Ishikawa (cell line): ENCODE data around the gene CFAP45.

ENCODE experiments used
- CEBPB ChIP-seq: IDR thresholded peaks from 2 replicates; pipeline ENCODE4 v1.6.1; 2012
- CREB1 ChIP-seq: IDR thresholded peaks from 2 replicates; pipeline ENCODE4 v1.6.1; 2012; ENCODE audit warnings: low read depth
- EGR1 ChIP-seq: IDR thresholded peaks from 2 replicates; pipeline ENCODE4 v1.6.1; 2012
- EP300 ChIP-seq: IDR thresholded peaks from 2 replicates; pipeline ENCODE4 v1.6.1; 2012; ENCODE audit warnings: borderline replicate concordance
- FOXM1 ChIP-seq: IDR thresholded peaks from 2 replicates; pipeline ENCODE4 v1.6.1; 2012; ENCODE audit warnings: low read depth, borderline replicate concordance
- MAX ChIP-seq: IDR thresholded peaks from 2 replicates; pipeline ENCODE4 v1.6.1; 2012
- NFIC ChIP-seq: IDR thresholded peaks from 2 replicates; pipeline ENCODE4 v1.6.1; 2012
- RAD21 ChIP-seq: IDR thresholded peaks from 2 replicates; pipeline ENCODE4 v1.6.1; 2012; ENCODE audit warnings: low read depth
- TAF1 ChIP-seq: IDR thresholded peaks from 2 replicates; pipeline ENCODE4 v1.6.1; 2012; ENCODE audit warnings: low read depth, mild to moderate bottlenecking
- TCF12 ChIP-seq: IDR thresholded peaks from 2 replicates; pipeline ENCODE4 v1.6.1; 2012; ENCODE audit warnings: low read depth
- TEAD4 ChIP-seq: IDR thresholded peaks from 2 replicates; pipeline ENCODE4 v1.6.1; 2012
- USF1 ChIP-seq: IDR thresholded peaks from 2 replicates; pipeline ENCODE4 v1.6.1; 2012
- YY1 ChIP-seq: IDR thresholded peaks from 2 replicates; pipeline ENCODE4 v1.6.1; 2012; ENCODE audit warnings: low read depth
- ZBTB7A ChIP-seq: IDR thresholded peaks from 2 replicates; pipeline ENCODE4 v1.6.1; 2012; ENCODE audit warnings: low read depth
- TF ChIP-seq, protein P1 (sequence below): IDR thresholded peaks from 2 replicates; pipeline ENCODE4 v1.6.1; 2012; ENCODE audit warnings: low read depth, mild to moderate bottlenecking

The CFAP45 gene

GRCh38 chr1:159920202-159920601 lies 20.2 kb upstream of the CFAP45 start:
- TF ChIP-seq, protein P1, sequence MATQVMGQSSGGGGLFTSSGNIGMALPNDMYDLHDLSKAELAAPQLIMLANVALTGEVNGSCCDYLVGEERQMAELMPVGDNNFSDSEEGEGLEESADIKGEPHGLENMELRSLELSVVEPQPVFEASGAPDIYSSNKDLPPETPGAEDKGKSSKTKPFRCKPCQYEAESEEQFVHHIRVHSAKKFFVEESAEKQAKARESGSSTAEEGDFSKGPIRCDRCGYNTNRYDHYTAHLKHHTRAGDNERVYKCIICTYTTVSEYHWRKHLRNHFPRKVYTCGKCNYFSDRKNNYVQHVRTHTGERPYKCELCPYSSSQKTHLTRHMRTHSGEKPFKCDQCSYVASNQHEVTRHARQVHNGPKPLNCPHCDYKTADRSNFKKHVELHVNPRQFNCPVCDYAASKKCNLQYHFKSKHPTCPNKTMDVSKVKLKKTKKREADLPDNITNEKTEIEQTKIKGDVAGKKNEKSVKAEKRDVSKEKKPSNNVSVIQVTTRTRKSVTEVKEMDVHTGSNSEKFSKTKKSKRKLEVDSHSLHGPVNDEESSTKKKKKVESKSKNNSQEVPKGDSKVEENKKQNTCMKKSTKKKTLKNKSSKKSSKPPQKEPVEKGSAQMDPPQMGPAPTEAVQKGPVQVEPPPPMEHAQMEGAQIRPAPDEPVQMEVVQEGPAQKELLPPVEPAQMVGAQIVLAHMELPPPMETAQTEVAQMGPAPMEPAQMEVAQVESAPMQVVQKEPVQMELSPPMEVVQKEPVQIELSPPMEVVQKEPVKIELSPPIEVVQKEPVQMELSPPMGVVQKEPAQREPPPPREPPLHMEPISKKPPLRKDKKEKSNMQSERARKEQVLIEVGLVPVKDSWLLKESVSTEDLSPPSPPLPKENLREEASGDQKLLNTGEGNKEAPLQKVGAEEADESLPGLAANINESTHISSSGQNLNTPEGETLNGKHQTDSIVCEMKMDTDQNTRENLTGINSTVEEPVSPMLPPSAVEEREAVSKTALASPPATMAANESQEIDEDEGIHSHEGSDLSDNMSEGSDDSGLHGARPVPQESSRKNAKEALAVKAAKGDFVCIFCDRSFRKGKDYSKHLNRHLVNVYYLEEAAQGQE: no peak
- TF ChIP-seq CREB1: no peak

DNA sequence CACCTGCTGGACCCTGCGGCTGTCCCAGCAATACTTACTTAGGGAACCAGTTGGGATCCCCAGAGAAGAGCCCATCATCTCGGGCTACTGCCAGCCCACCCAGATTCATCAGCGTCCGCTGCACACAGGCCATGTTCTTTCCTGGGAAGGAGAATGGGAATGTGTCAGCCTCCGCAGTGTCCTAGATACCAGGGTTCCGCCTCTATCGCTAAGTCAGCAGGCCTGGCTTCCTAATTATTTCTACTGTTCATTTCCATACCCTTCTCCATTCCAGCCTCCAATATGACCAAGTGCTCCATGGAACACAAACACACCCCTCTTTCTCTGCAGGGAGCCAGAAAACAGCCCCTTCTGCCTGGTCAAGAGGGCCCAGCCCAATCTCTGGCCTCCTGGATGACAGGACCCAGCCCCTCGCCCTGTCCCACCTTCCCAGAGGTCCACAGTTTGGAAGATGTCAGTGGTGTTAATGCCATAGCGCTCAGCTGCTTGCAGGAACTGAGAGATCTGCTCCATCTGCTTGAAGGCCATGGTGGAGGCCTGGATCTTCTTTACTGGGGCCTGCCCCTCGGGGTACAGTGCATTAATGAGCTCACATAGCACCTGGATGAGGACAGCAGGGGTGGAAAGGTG lies 19.4 kb upstream of the CFAP45 start:
- TF ChIP-seq MAX: no peak
- TF ChIP-seq CEBPB: no peak
- TF ChIP-seq EGR1: no peak
- TF ChIP-seq ZBTB7A: no peak
- TF ChIP-seq YY1: no peak
- TF ChIP-seq NFIC: no peak
- no peak for TF ChIP-seq TEAD4
- TF ChIP-seq FOXM1: no peak
- no peak for TF ChIP-seq CREB1
- TF ChIP-seq, protein P1: no peak
- TF ChIP-seq USF1: no peak
- no peak for TF ChIP-seq TCF12
- TF ChIP-seq EP300: no peak
- no peak for TF ChIP-seq RAD21
- TF ChIP-seq TAF1: no peak

DNA sequence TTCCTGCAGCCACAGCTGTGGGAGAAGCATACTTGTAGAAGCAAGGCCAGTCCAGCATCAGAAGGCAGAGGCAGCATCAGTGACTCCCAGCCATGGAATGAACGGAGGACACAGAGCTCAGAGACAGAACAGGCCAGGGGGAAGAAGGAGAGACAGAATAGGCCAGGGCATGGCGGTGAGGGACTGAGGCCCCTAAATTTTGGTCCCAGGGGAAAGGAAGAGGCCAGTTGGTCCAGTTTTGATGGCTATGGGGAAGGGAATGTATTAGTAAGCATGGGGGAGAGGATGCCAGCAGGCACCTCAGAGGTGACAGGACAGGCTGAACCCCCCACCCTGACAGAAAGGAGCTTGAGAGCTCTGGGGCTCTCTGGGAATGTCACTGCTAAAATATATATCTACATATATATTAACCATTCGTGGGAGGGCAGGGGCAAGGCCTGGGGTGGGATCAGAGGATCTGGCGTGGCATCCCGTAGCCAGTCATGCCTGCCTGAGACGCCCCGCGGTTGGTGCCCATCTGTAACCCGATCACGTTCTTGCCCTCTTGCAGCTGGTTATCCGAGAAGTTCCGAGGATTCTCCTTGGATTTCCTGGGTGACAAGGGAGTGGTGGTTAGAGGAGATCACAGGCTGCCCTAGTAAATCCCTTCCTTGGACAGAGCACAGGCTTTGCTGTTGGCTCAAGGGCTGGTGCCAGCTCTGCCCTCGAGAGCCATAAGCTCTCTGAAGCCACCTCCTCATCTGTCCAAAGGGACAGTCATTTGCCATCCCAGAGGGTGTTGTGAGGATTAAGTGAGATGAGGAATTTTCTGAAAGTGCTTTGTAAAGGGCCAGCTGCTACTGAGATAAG lies 18.6 kb upstream of the CFAP45 start:
- no peak for TF ChIP-seq USF1
- TF ChIP-seq MAX: no peak
- TF ChIP-seq NFIC: no peak
- TF ChIP-seq EGR1: no peak
- no peak for TF ChIP-seq CREB1
- no peak for TF ChIP-seq FOXM1
- no peak for TF ChIP-seq EP300
- no peak for TF ChIP-seq CEBPB
- no peak for TF ChIP-seq TCF12
- TF ChIP-seq YY1: no peak
- TF ChIP-seq TAF1: no peak
- TF ChIP-seq TEAD4: no peak
- no peak for TF ChIP-seq ZBTB7A
- no peak for TF ChIP-seq RAD21
- TF ChIP-seq, protein P1: no peak

DNA sequence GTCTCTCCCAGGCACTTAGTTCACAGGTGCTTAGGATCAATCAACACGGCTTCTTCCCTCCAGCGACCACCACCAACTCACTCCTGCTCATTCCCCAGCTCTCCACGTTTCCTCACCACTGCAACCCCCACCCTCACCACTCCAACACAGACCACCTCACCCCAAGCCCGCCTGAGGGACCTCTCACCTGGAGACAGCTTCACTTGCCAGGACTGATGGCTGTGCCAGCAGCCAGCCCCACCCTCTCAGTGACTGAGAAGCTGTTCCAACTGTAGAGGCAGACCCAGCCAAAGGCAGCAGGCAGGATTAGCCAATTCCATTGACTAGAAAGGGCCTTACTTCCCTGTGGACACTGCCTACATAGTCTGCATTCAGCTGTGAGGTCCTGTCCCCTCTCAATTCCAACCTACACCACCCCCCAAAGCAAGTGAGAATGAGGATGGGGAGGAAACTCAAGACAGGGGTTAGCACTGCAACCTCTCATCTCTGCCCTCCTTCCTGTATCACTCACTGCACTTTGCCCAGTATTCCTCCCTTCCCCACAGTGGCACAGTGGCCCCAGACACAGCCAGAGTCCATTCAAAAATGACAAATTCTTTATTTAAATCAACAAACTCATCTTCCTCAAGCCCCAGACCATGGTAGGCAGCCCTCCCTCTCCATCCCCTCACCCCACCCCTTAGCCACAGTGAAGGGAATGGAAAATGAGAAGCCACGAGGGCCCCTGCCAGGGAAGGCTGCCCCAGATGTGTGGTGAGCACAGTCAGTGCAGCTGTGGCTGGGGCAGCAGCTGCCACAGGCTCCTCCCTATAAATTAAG lies 17.8 kb upstream of the CFAP45 start:
- TF ChIP-seq EGR1 (no peak), YY1 (no peak), USF1 (no peak), ZBTB7A (no peak), TEAD4 (no peak), RAD21 (no peak), NFIC (no peak), TAF1 (no peak), CREB1 (no peak), MAX (no peak), EP300 (no peak), TCF12 (no peak)
- TF ChIP-seq, protein P1: no peak
